PC-9 (cell line): Measurements from ENCODE around the gene ADAMTS10.

Experiments
- CTCF ChIP-seq: fragments of 200-600 bp; sonication (generic); conservative IDR thresholded peaks from 2 replicates; pipeline ENCODE4 v1.6.1; 2017; ENCODE audit warnings: mixed run types, antibody characterized with exemption, mild to moderate bottlenecking, moderate library complexity
- EZH2 ChIP-seq: fragments of 200-600 bp; sonication (generic); IDR thresholded peaks from 2 replicates; pipeline ENCODE4 v1.8.0; 2017; ENCODE audit warnings: antibody characterized with exemption, low read depth

GRCh38 chr19:8610041-8610935 lies at the start of gene ADAMTS10:
- TF ChIP-seq CTCF, result no peak
- no peak for TF ChIP-seq EZH2
